ENCODE results near the gene GREB1L. TPM values are rescaled to one million over a fixed set of nuclear protein-coding genes. Genes with fewer than 3 reads are reported as not detected.

GREB1L gene
- total and polyA plus RNA-seq, 5 donors: 7.4 to 31.4 (median 23.4) TPM

DNA sequence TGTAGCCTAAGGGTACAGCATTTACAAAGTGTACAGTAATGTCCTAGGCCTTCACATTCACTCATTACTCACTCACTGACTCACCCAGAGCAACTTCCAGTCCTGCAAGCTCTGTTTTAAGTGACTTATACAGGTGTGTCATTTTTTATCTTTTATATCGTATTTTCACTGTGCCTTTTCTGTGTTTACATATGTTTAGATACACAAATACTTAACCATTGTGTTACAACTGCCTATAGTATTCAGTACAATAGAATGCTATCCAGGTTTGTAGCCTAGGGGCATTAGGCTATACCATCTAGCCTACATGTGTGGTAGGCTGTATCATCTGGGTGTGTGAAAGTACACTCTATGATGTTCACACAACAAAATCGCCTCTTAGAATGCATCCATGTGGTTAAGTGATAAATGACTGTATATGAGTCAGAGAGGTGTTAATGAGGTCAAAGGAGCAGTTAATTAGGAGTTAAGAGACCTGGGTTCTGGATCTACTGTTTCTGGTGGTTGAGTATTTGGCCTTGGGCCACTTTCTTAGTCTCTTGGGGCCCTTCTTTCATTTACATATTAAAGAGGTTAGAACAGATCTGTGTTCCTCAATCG, 149.1 kb downstream of the GREB1L start:
- no peak for ATAC-seq
- WGBS: 72% methylated on average over 3 of the region's 3 CpGs

GRCh38 chr18:21393986-21394385, 152.0 kb downstream of the GREB1L start:
- H3K4me1 ChIP-seq (ENCODE audit: control insufficient read depth, insufficient read depth, low read length): no peaks in the 10 kb centered on the region
- ATAC-seq (peak; percentile 83 to 90), DNase-seq (peak in 1 of 3 donors; percentile 15)
- H3K27me3 ChIP-seq (ENCODE audit: control insufficient read depth, insufficient read depth): no peaks in the 10 kb centered on the region
- H3K27ac ChIP-seq (ENCODE audit: low read length): no peak overlapping the region
- no peak overlapping the region for H3K4me3 ChIP-seq (ENCODE audit: low read length)
- no peaks in the 10 kb centered on the region for H3K9me3 ChIP-seq (ENCODE audit: control insufficient read depth, low read length)
- 48% methylated on average over 3 of the region's 3 CpGs for WGBS
- intact Hi-C loops (cut with DNase I): no loop called here

More for the DNA sequence above, 149.1 kb downstream of the GREB1L start:
- Histone ChIP-seq H3K27me3 (ENCODE audit: control insufficient read depth, insufficient read depth) (no peaks in the 10 kb centered on the region), H3K4me1 (ENCODE audit: control insufficient read depth, insufficient read depth, low read length) (no peaks in the 10 kb centered on the region), H3K27ac (ENCODE audit: low read length) (no peak overlapping the region), H3K9me3 (ENCODE audit: control insufficient read depth, low read length) (no peaks in the 10 kb centered on the region), H3K4me3 (ENCODE audit: low read length) (no peak overlapping the region)
- intact Hi-C loops (cut with DNase I): no loop called here
- DNase-seq: no peak

- WGBS: 87% methylated on average over 2 of the region's 2 CpGs
- no peak for DNase-seq
- Histone ChIP-seq H3K4me3 (ENCODE audit: low read length) (no peak overlapping the region), H3K27ac (ENCODE audit: low read length) (no peak overlapping the region), H3K27me3 (ENCODE audit: control insufficient read depth, insufficient read depth) (no peaks in the 10 kb centered on the region), H3K4me1 (ENCODE audit: control insufficient read depth, insufficient read depth, low read length) (no peaks in the 10 kb centered on the region), H3K9me3 (ENCODE audit: control insufficient read depth, low read length) (no peaks in the 10 kb centered on the region)
- no peak for ATAC-seq
- intact Hi-C loops (cut with DNase I): no loop called here
These were observed 156.1 kb downstream of the GREB1L start for GRCh38 chr18:21398121-21398520.

- Histone ChIP-seq H3K4me3 (ENCODE audit: low read length) (no peak overlapping the region), H3K4me1 (ENCODE audit: control insufficient read depth, insufficient read depth, low read length) (no peaks in the 10 kb centered on the region), H3K27me3 (ENCODE audit: control insufficient read depth, insufficient read depth) (no peaks in the 10 kb centered on the region), H3K27ac (ENCODE audit: low read length) (no peak overlapping the region), H3K9me3 (ENCODE audit: control insufficient read depth, low read length) (no peaks in the 10 kb centered on the region)
- intact Hi-C loops (cut with DNase I): no loop called here
- WGBS: 94% methylated on average over 1 of the region's 1 CpG
- ATAC-seq (no peak), DNase-seq (no peak)
These were observed 160.2 kb downstream of the GREB1L start for GRCh38 chr18:21402272-21402671.

GRCh38 chr18:21404426-21404825, 162.4 kb downstream of the GREB1L start:
- H3K4me3 ChIP-seq (ENCODE audit: low read length): no peak overlapping the region
- H3K4me1 ChIP-seq (ENCODE audit: control insufficient read depth, insufficient read depth, low read length): no peaks in the 10 kb centered on the region
- ATAC-seq (no peak), DNase-seq (no peak)
- 79% methylated on average over 1 of the region's 1 CpG for WGBS
- no peaks in the 10 kb centered on the region for H3K27me3 ChIP-seq (ENCODE audit: control insufficient read depth, insufficient read depth)
- no peaks in the 10 kb centered on the region for H3K9me3 ChIP-seq (ENCODE audit: control insufficient read depth, low read length)
- no peak overlapping the region for H3K27ac ChIP-seq (ENCODE audit: low read length)
- intact Hi-C loops (cut with DNase I): no loop called here

- Histone ChIP-seq H3K4me3 (ENCODE audit: low read length) (no peak overlapping the region), H3K27me3 (ENCODE audit: control insufficient read depth, insufficient read depth) (no peaks in the 10 kb centered on the region), H3K9me3 (ENCODE audit: control insufficient read depth, low read length) (no peaks in the 10 kb centered on the region), H3K4me1 (ENCODE audit: control insufficient read depth, insufficient read depth, low read length) (no peaks in the 10 kb centered on the region), H3K27ac (ENCODE audit: low read length) (no peak overlapping the region)
- DNase-seq: no peak
- 90% methylated on average over 3 of the region's 3 CpGs for WGBS
- intact Hi-C loops (cut with DNase I): no loop called here
- ATAC-seq: no peak
These were observed 164.1 kb downstream of the GREB1L start for GRCh38 chr18:21406116-21406515.

DNA sequence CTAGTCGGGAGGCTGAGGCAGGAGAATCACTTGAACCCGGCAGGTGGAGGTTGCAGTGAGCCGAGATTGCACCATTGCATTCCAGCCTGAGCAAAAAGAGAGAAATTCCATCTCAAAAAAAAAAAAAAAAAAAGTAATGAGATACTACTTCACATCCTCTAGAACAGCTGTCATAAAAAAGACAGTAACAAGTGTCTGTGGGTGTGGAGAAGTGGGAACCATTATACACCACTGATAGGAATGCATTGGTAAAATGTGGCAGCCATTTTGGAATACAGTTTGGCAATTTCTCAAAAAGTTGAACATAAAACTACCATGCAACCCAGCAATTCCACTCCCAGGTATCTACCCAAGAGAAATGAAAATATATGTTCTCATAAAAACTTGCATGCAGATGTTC, 166.6 kb downstream of the GREB1L start:
- H3K27me3 ChIP-seq (ENCODE audit: control insufficient read depth, insufficient read depth): no peaks in the 10 kb centered on the region
- ATAC-seq: no peak
- H3K4me1 ChIP-seq (ENCODE audit: control insufficient read depth, insufficient read depth, low read length): no peaks in the 10 kb centered on the region
- 91% methylated on average over 3 of the region's 3 CpGs for WGBS
- DNase-seq: no peak
- H3K4me3 ChIP-seq (ENCODE audit: low read length): no peak overlapping the region
- intact Hi-C loops (cut with DNase I): no loop called here
- H3K9me3 ChIP-seq (ENCODE audit: control insufficient read depth, low read length): no peaks in the 10 kb centered on the region
- H3K27ac ChIP-seq (ENCODE audit: low read length): no peak overlapping the region

DNA sequence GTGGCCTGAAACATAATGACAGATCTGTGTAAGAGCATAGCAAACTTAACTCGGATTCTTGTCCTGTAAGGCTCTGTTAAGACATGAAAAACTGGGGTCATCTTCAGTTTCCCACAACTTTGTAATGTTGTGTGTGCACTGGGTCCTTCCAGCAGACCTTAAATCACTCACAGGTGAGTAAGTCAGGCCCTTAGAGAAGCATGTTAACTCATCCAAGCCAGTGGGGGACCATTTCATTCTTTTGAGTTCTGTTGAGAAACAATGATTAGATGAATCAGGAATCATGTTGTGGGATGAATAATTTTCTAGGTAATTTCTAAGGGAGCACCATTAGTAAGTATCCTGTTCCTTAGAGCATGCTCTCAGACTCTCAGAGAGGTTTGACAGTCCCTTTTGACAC, 191.4 kb downstream of the GREB1L start:
- DNase-seq (no peak), ATAC-seq (no peak)
- H3K27ac ChIP-seq (ENCODE audit: low read length): no peak overlapping the region
- H3K4me1 ChIP-seq (ENCODE audit: control insufficient read depth, insufficient read depth, low read length): no peaks in the 10 kb centered on the region
- WGBS: 76% methylated on average over 1 of the region's 1 CpG
- intact Hi-C loops (cut with DNase I): no loop called here
- no peak overlapping the region for H3K4me3 ChIP-seq (ENCODE audit: low read length)
- H3K9me3 ChIP-seq (ENCODE audit: control insufficient read depth, low read length): no peaks in the 10 kb centered on the region
- no peaks in the 10 kb centered on the region for H3K27me3 ChIP-seq (ENCODE audit: control insufficient read depth, insufficient read depth)

DNA sequence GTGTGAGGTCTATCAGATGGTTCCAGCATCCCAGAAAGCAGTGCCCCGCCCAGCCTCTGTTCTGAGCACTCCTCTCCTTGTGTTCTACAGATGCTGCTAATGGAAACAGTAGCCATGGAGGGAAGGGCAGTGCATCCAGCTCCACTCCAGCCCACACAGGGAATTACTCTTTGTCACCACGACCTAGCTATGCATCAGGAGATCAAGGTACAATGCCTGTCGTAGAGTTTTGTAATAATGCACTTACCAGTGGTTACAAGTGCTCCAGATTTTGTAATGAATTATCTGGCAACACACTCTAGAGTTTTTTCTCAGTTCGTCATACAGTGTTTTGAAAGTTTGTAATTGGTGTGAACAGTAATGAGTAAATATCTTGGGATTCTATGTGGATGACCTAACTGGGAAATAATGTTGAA, 197.4 kb downstream of the GREB1L start:
- Histone ChIP-seq H3K9me3 (ENCODE audit: control insufficient read depth, low read length) (no peaks in the 10 kb centered on the region), H3K4me3 (ENCODE audit: low read length) (no peak overlapping the region), H3K4me1 (ENCODE audit: control insufficient read depth, insufficient read depth, low read length) (no peaks in the 10 kb centered on the region), H3K27me3 (ENCODE audit: control insufficient read depth, insufficient read depth) (no peaks in the 10 kb centered on the region), H3K27ac (ENCODE audit: low read length) (no peak overlapping the region)
- no peak for ATAC-seq
- 57% methylated on average over 4 of the region's 4 CpGs for WGBS
- DNase-seq: no peak
- intact Hi-C loops (cut with DNase I): no loop called here

DNA sequence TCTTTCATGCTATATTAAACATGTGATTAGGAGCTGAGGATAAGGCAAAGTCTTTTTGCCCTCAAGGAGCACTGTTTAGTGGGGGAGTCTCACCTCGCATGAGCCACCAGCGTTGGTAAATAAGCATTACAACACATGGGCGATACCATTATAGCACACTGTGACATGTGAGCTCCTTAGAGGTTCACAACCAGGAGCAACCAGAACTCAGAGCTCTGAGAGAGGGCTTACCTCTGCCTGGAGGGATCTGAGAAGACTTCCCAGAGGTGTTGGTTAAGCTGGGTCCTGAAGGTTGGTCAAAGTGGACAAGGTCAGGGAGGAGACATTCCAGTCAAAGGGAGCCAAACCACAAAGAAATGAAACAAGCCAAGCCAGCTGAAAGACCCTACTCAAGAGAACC, 199.6 kb downstream of the GREB1L start:
- Histone ChIP-seq H3K27me3 (ENCODE audit: control insufficient read depth, insufficient read depth) (no peaks in the 10 kb centered on the region), H3K27ac (ENCODE audit: low read length) (no peak overlapping the region), H3K4me1 (ENCODE audit: control insufficient read depth, insufficient read depth, low read length) (no peaks in the 10 kb centered on the region), H3K4me3 (ENCODE audit: low read length) (no peak overlapping the region), H3K9me3 (ENCODE audit: control insufficient read depth, low read length) (no peaks in the 10 kb centered on the region)
- intact Hi-C loops (cut with DNase I): loop anchor here in 3 of 4 donors (5.0 kb wide), 2 partner anchors 244 to 249 kb away; no protein-coding TSS in a partner anchor
- ATAC-seq (no peak), DNase-seq (no peak)
- 92% methylated on average over 3 of the region's 3 CpGs for WGBS

DNA sequence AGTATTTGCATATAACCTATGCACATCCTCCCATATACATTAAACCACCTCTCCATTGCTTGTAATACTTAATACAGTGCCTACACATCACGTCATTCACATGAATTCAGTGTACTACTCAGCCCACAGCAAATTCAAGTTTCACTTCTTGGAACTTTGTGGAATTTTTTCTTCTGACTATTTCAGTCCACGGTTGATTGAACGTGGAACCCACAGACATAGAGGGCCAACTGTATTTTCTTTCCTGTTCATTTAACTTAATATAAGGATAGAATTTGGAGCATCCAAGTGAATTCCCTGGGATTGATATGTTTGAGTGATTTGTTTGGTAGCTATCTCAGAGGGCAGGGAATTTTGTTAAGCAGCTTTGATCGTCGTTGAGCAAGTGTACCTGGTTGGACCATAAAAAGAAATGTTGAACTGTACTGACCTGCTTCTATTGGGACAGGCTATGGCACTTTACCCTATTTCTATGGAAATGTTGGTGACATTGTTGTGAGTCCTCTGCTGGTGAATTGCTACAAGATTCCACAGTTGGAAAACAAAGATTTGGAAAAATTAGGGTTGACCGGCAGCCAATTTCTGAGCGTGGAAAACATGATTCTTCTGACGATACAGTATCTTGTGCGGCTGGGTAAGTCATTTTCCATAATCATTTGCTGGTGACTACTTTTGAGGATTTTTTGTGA, 201.9 kb downstream of the GREB1L start:
- Histone ChIP-seq H3K9me3 (ENCODE audit: control insufficient read depth, low read length) (no peaks in the 10 kb centered on the region), H3K4me1 (ENCODE audit: control insufficient read depth, insufficient read depth, low read length) (no peaks in the 10 kb centered on the region), H3K27me3 (ENCODE audit: control insufficient read depth, insufficient read depth) (no peaks in the 10 kb centered on the region), H3K27ac (ENCODE audit: low read length) (no peak overlapping the region), H3K4me3 (ENCODE audit: low read length) (no peak overlapping the region)
- DNase-seq: no peak
- intact Hi-C loops (cut with DNase I): loop anchor here (2.0 to 5.0 kb wide), 3 partner anchors 247 to 252 kb away; no protein-coding TSS in a partner anchor
- 63% methylated on average over 9 of the region's 9 CpGs for WGBS
- ATAC-seq: no peak
